Measurements from ENCODE around the gene HOATZ.

The HOATZ gene

GRCh38 chr11:111532365-111532709, 17.8 kb downstream of the HOATZ start:
- H3K4me3 ChIP-seq (ENCODE audit: low read length), result no peak overlapping the region
- DNase-seq (ENCODE audit: low read depth), result peak; percentile 61
- TF ChIP-seq CTCF (IDR thresholded peaks at IDR 0.05; ENCODE audit: insufficient read depth, low read depth, low read length, missing control alignments), result no peak

GRCh38 chr11:111535281-111535680, 20.7 kb downstream of the HOATZ start:
- TF ChIP-seq CTCF (IDR thresholded peaks at IDR 0.05; ENCODE audit: insufficient read depth, low read depth, low read length, missing control alignments), result no peak
- H3K4me3 ChIP-seq (ENCODE audit: low read length), result no peak overlapping the region
- DNase-seq (ENCODE audit: low read depth), result no peak

GRCh38 chr11:111537336-111537860, 22.8 kb downstream of the HOATZ start:
- no peak for DNase-seq (ENCODE audit: low read depth)
- H3K4me3 ChIP-seq (ENCODE audit: low read length), result no peak overlapping the region
- no peak for TF ChIP-seq CTCF (IDR thresholded peaks at IDR 0.05; ENCODE audit: insufficient read depth, low read depth, low read length, missing control alignments)

- no peak for TF ChIP-seq CTCF (IDR thresholded peaks at IDR 0.05; ENCODE audit: insufficient read depth, low read depth, low read length, missing control alignments)
- DNase-seq (ENCODE audit: low read depth), result peak; percentile 84
- H3K4me3 ChIP-seq (ENCODE audit: low read length), result no peak overlapping the region
Measured at GRCh38 chr11:111538407-111539114, 24.0 kb downstream of the HOATZ start.

GRCh38 chr11:111539426-111540113, 25.0 kb downstream of the HOATZ start:
- no peak for TF ChIP-seq CTCF (IDR thresholded peaks at IDR 0.05; ENCODE audit: insufficient read depth, low read depth, low read length, missing control alignments)
- H3K4me3 ChIP-seq (ENCODE audit: low read length), result no peak overlapping the region
- peak; percentile 54 for DNase-seq (ENCODE audit: low read depth)

DNA sequence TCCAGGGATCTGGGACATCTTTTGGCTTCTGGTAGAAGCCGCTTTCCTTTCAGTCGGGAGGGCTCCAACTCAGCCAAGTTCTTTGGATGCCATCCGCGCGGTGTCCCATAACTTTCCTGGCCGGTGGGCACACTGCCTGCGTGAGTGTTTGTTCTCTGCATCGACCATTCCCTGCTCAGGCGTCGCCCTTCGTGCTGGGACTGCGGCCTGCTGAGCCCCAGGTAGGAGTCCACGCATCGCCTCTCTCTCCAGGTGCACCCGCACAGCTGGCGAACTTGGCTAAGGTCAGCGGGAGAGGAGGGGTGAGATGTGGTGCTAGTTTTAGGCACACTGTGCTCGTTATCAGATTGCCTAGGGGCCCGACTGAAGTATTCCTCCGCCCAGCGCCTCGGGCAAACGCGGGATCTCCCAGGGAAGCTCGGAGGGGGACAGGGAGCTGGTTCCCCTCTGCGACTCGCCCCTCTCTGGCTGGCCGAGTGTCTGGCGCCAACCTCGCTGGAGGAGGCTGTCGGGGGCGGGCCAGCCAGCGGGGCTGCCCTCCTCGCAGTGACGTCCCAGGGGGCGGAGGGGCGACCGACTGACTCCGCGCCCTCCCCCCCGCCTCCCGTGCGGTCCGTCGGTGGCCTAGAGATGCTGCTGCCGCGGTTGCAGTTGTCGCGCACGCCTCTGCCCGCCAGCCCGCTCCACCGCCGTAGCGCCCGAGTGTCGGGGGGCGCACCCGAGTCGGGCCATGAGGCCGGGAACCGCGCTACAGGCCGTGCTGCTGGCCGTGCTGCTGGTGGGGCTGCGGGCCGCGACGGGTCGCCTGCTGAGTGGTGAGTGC, 25.7 kb downstream of the HOATZ start, which contains the start of gene LAYN:
TSS of gene LAYN (plus strand) at position 607 of the 823 bp plus-strand sequence. CDS start at position 731, 124 bp downstream.
- peak within 1 kb of the TSS; percentile 41 for H3K4me3 ChIP-seq (ENCODE audit: low read length)
- DNase-seq (ENCODE audit: low read depth), result peak; percentile 46
- no peak for TF ChIP-seq CTCF (IDR thresholded peaks at IDR 0.05; ENCODE audit: insufficient read depth, low read depth, low read length, missing control alignments)
